Suprapubic skin (tissue), 3 donors: ENCODE results near the gene C1orf141.

Experiments
- EP300 ChIP-seq: sonication (generic); formaldehyde crosslinking; IDR thresholded peaks from one replicate; pipeline ENCODE4 v1.6.1; 2017; ENCODE audit warnings: antibody characterized with exemption
- POLR2A ChIP-seq, 2 donors: fragments of 450-650 bp; IDR thresholded peaks; one replicate each; pipeline ENCODE4 v1.6.1; 2017; ENCODE audit warnings: antibody characterized with exemption in 2 of 2, mild to moderate bottlenecking in 2 of 2, moderate library complexity in 2 of 2
- TF ChIP-seq, protein P1 (sequence below), 2 donors: fragments of 200-600 bp in 1 of 2; fragments of 450-650 bp in 1 of 2; sonication (generic) in 1 of 2; IDR thresholded peaks; one replicate each; pipeline ENCODE4 v1.5.1; 2016 to 2019; ENCODE audit warnings: antibody characterized with exemption in 2 of 2, mild to moderate bottlenecking in 1 of 2, moderate library complexity in 1 of 2

DNA sequence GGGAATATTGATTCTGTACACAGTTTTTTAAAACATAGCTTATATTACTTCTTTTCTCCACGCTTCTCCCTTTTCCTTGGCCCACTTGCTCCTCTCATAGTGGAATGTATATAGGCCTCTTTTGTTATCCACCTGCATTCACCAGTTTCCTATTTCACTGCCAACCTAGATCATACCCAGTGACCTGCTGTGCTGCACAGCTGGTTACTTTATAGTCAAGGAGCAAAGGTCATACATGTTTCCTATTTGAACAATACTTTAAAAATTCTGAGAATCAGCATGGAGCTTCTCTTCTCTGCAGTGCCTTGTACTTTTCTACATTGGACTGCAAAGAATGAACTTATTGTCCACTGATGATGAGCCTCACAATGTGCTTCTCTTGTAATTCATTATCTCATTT lies 76.5 kb downstream of the C1orf141 start:
- no peak for TF ChIP-seq EP300
- TF ChIP-seq, protein P1, sequence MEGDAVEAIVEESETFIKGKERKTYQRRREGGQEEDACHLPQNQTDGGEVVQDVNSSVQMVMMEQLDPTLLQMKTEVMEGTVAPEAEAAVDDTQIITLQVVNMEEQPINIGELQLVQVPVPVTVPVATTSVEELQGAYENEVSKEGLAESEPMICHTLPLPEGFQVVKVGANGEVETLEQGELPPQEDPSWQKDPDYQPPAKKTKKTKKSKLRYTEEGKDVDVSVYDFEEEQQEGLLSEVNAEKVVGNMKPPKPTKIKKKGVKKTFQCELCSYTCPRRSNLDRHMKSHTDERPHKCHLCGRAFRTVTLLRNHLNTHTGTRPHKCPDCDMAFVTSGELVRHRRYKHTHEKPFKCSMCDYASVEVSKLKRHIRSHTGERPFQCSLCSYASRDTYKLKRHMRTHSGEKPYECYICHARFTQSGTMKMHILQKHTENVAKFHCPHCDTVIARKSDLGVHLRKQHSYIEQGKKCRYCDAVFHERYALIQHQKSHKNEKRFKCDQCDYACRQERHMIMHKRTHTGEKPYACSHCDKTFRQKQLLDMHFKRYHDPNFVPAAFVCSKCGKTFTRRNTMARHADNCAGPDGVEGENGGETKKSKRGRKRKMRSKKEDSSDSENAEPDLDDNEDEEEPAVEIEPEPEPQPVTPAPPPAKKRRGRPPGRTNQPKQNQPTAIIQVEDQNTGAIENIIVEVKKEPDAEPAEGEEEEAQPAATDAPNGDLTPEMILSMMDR (IDR thresholded peaks at IDR 0.05): no peak
- no peak for TF ChIP-seq POLR2A (IDR thresholded peaks at IDR 0.05)
